Esophagus squamous epithelium (tissue), 5 donors: ENCODE data around the gene INKA2. TPM values are rescaled to one million over a fixed set of nuclear protein-coding genes. Genes with fewer than 3 reads are reported as not detected.
A peak's percentile ranks its signal among the peaks of the same experiment; 100 is the strongest.

ENCODE experiments used
- DNase-seq: peaks from one replicate; lab custom pipeline; 2025; lab: John Stamatoyannopoulos, UW
- H3K27ac ChIP-seq, 4 donors: fragments of 200-600 bp; sonication (generic); one replicate each; pipeline ENCODE4 v1.5.1; 2016 to 2019; ENCODE audit warnings: mild to moderate bottlenecking in 1 of 4
- H3K27me3 ChIP-seq, 4 donors: fragments of 200-600 bp; sonication (generic); 1 replicate in 3 of 4; 2 replicates in 1 of 4; pipeline versions ENCODE4 v1.5.1 to v1.6.0; 2017 to 2021; ENCODE audit warnings: antibody characterized with exemption in 1 of 4
- H3K36me3 ChIP-seq, 3 donors: fragments of 200-600 bp; sonication (generic); one replicate each; pipeline ENCODE4 v1.5.1; 2016 to 2019
- H3K4me1 ChIP-seq, 3 donors: fragments of 200-600 bp; sonication (generic); one replicate each; pipeline ENCODE4 v1.5.1; 2017 to 2019
- H3K4me3 ChIP-seq, 4 donors: fragments of 200-600 bp; sonication (generic); 1 replicate in 3 of 4; 2 replicates in 1 of 4; pipeline ENCODE4 v1.5.1; 2016 to 2019; ENCODE audit warnings: mild to moderate bottlenecking in 2 of 4, moderate library complexity in 1 of 4
- H3K9me3 ChIP-seq, 3 donors: fragments of 200-600 bp; sonication (generic); one replicate each; pipeline ENCODE4 v1.5.1; 2016 to 2019
- CTCF ChIP-seq, 6 experiments: fragments of 450-650 bp in 4 of 6; fragments of 200-600 bp in 2 of 6; sonication (generic) in 2 of 6; IDR thresholded peaks; one replicate each; pipeline ENCODE4 v1.5.1; 2016 to 2019; ENCODE audit warnings: antibody characterized with exemption in 6 of 6, mild to moderate bottlenecking in 4 of 6, moderate library complexity in 4 of 6
- POLR2A ChIP-seq, 4 donors: fragments of 450-650 bp; IDR thresholded peaks; one replicate each; pipeline ENCODE4 v1.6.1; 2017; ENCODE audit warnings: antibody characterized with exemption in 4 of 4, mild to moderate bottlenecking in 4 of 4, moderate library complexity in 3 of 4
- WGBS, 2 donors: methylation state at CpG; one replicate each; pipeline ENCODE4 v1.1.5; 2018; 5-methylcytosine and 5-hydroxymethylcytosine counted together
- intact Hi-C: fragments of 100-400 bp; cut with DNase I; formaldehyde crosslinking; loops from one replicate; pipeline ENCODE4 v1.15.0; 2022
- total RNA-seq, 4 donors: library from RNA; depleted of rRNA; stranded (reverse); fragments of >200 nt; gene quantifications; one replicate each; pipeline ENCODE4 v1.1.0, GENCODE V29; 2016
- donor health status: DM: yes; HTN: yes; CAD: no.

Gene INKA2
- total RNA-seq, 4 donors from 2014 or later = 2.1 to 4.6 (median 3.9) TPM

- intact Hi-C loops = no loop called here
- H3K36me3 ChIP-seq = peaks cover 0 to 10% (median 0%) of the 10 kb centered on the region in 3 donors
- peaks cover 18 to 64% (median 32%) of the 10 kb centered on the region in 3 donors for H3K4me1 ChIP-seq
- H3K27ac ChIP-seq = peak overlapping the region; percentile 18 to 57 (median 36)
- no peaks in the 10 kb centered on the region for H3K9me3 ChIP-seq
- H3K27me3 ChIP-seq = no peaks in the 10 kb centered on the region
- 51 to 54% methylated on average over 7 of the region's 7 CpGs for WGBS, 2 donors
- H3K4me3 ChIP-seq = no peak overlapping the region
- no peak for DNase-seq
- no peak for TF ChIP-seq POLR2A (IDR thresholded peaks at IDR 0.05)
- TF ChIP-seq CTCF (IDR thresholded peaks at IDR 0.05) = no peak
Observed at GRCh38 chr1:111720274-111720976, 18.8 kb downstream of the INKA2 start.

GRCh38 chr1:111719674-111720132 lies 19.5 kb downstream of the INKA2 start:
- no peak for DNase-seq
- Histone ChIP-seq H3K27ac (peak overlapping the region in 1 of 4 donors; percentile 57), H3K4me3 (no peak overlapping the region), H3K27me3 (no peaks in the 10 kb centered on the region), H3K9me3 (no peaks in the 10 kb centered on the region), H3K36me3 (peaks cover 0 to 10% (median 0%) of the 10 kb centered on the region in 3 donors), H3K4me1 (peaks cover 18 to 60% (median 32%) of the 10 kb centered on the region in 3 donors)
- intact Hi-C loops = no loop called here
- TF ChIP-seq POLR2A (IDR thresholded peaks at IDR 0.05) = no peak
- TF ChIP-seq CTCF (IDR thresholded peaks at IDR 0.05) = no peak
- 35 to 39% methylated on average over 4 of the region's 4 CpGs for WGBS, 2 donors

- intact Hi-C loops = no loop called here
- 100% methylated on average over 2 of the region's 5 CpGs; no CpG with 5 or more reads in 1 of the 2 donors for WGBS, 2 donors
- peaks cover 16 to 54% (median 32%) of the 10 kb centered on the region in 3 donors for H3K4me1 ChIP-seq
- H3K27ac ChIP-seq = peak overlapping the region in 1 of 4 donors; percentile 42
- no peaks in the 10 kb centered on the region for H3K9me3 ChIP-seq
- TF ChIP-seq POLR2A (IDR thresholded peaks at IDR 0.05) (no peak), CTCF (IDR thresholded peaks at IDR 0.05) (no peak)
- H3K36me3 ChIP-seq = peaks cover 0 to 10% (median 0%) of the 10 kb centered on the region in 3 donors
- DNase-seq = no peak
- H3K27me3 ChIP-seq = no peaks in the 10 kb centered on the region
- H3K4me3 ChIP-seq = no peak overlapping the region
Observed at GRCh38 chr1:111719135-111719534, 20.1 kb downstream of the INKA2 start.

GRCh38 chr1:111717450-111717849 lies 21.7 kb downstream of the INKA2 start:
- Histone ChIP-seq H3K4me1 (peaks cover 15 to 37% (median 32%) of the 10 kb centered on the region in 3 donors), H3K9me3 (no peaks in the 10 kb centered on the region), H3K27me3 (no peaks in the 10 kb centered on the region), H3K4me3 (no peak overlapping the region), H3K27ac (no peak overlapping the region), H3K36me3 (peaks cover 0 to 14% (median 0%) of the 10 kb centered on the region in 3 donors)
- TF ChIP-seq POLR2A (IDR thresholded peaks at IDR 0.05) (no peak), CTCF (IDR thresholded peaks at IDR 0.05) (no peak)
- intact Hi-C loops = no loop called here
- DNase-seq = no peak
- WGBS, 2 donors = 90 to 96% methylated on average over 2 of the region's 2 CpGs

GRCh38 chr1:111716333-111716732 lies 22.9 kb downstream of the INKA2 start:
- intact Hi-C loops = no loop called here
- Histone ChIP-seq H3K36me3 (peaks cover 0 to 21% (median 0%) of the 10 kb centered on the region in 3 donors), H3K9me3 (no peaks in the 10 kb centered on the region), H3K27me3 (no peaks in the 10 kb centered on the region), H3K4me1 (peaks cover 13 to 26% (median 22%) of the 10 kb centered on the region in 3 donors), H3K4me3 (no peak overlapping the region), H3K27ac (no peak overlapping the region)
- no peak for TF ChIP-seq POLR2A (IDR thresholded peaks at IDR 0.05)
- TF ChIP-seq CTCF (IDR thresholded peaks at IDR 0.05) = no peak
- WGBS, 2 donors = 65 to 76% methylated on average over 3 of the region's 3 CpGs
- no peak for DNase-seq
